ENCODE measurements around the gene CERS6.

- TF ChIP-seq CTCF (IDR thresholded peaks at IDR 0.05) (no peak), POLR2A (IDR thresholded peaks at IDR 0.05) (no peak)
These were observed 54.2 kb downstream of the CERS6 start for GRCh38 chr2:168510125-168510756.
